Ishikawa (cell line): ENCODE measurements around the gene PPP4R2.

Experiments used
- CEBPB ChIP-seq: IDR thresholded peaks from 2 replicates; pipeline ENCODE4 v1.6.1; 2012
- CREB1 ChIP-seq: IDR thresholded peaks from 2 replicates; pipeline ENCODE4 v1.6.1; 2012; ENCODE audit warnings: low read depth
- EGR1 ChIP-seq: IDR thresholded peaks from 2 replicates; pipeline ENCODE4 v1.6.1; 2012
- EP300 ChIP-seq: IDR thresholded peaks from 2 replicates; pipeline ENCODE4 v1.6.1; 2012; ENCODE audit warnings: borderline replicate concordance
- FOXM1 ChIP-seq: IDR thresholded peaks from 2 replicates; pipeline ENCODE4 v1.6.1; 2012; ENCODE audit warnings: low read depth, borderline replicate concordance
- MAX ChIP-seq: IDR thresholded peaks from 2 replicates; pipeline ENCODE4 v1.6.1; 2012
- NFIC ChIP-seq: IDR thresholded peaks from 2 replicates; pipeline ENCODE4 v1.6.1; 2012
- RAD21 ChIP-seq: IDR thresholded peaks from 2 replicates; pipeline ENCODE4 v1.6.1; 2012; ENCODE audit warnings: low read depth
- REST ChIP-seq: IDR thresholded peaks from 2 replicates; pipeline ENCODE4 v1.6.1; 2012; ENCODE audit warnings: low read depth, mild to moderate bottlenecking
- TAF1 ChIP-seq: IDR thresholded peaks from 2 replicates; pipeline ENCODE4 v1.6.1; 2012; ENCODE audit warnings: low read depth, mild to moderate bottlenecking
- TCF12 ChIP-seq: IDR thresholded peaks from 2 replicates; pipeline ENCODE4 v1.6.1; 2012; ENCODE audit warnings: low read depth
- TEAD4 ChIP-seq: IDR thresholded peaks from 2 replicates; pipeline ENCODE4 v1.6.1; 2012
- USF1 ChIP-seq: IDR thresholded peaks from 2 replicates; pipeline ENCODE4 v1.6.1; 2012
- YY1 ChIP-seq: IDR thresholded peaks from 2 replicates; pipeline ENCODE4 v1.6.1; 2012; ENCODE audit warnings: low read depth
- ZBTB7A ChIP-seq: IDR thresholded peaks from 2 replicates; pipeline ENCODE4 v1.6.1; 2012; ENCODE audit warnings: low read depth

Gene PPP4R2

GRCh38 chr3:73072634-73073033 is 76.0 kb downstream of the PPP4R2 start:
- TF ChIP-seq REST (no peak), MAX (no peak)

GRCh38 chr3:73073091-73073707 is 76.6 kb downstream of the PPP4R2 start:
- no peak for TF ChIP-seq TAF1
- TF ChIP-seq TCF12: no peak
- no peak for TF ChIP-seq EP300
- TF ChIP-seq EGR1: no peak
- TF ChIP-seq USF1: no peak
- no peak for TF ChIP-seq FOXM1
- no peak for TF ChIP-seq REST
- no peak for TF ChIP-seq CEBPB
- no peak for TF ChIP-seq MAX
- no peak for TF ChIP-seq YY1
- no peak for TF ChIP-seq TEAD4
- no peak for TF ChIP-seq RAD21
- no peak for TF ChIP-seq CREB1
- no peak for TF ChIP-seq NFIC
- TF ChIP-seq ZBTB7A: no peak

GRCh38 chr3:73074781-73075180 is 78.2 kb downstream of the PPP4R2 start:
- TF ChIP-seq CREB1 (no peak), YY1 (no peak), ZBTB7A (no peak), CEBPB (no peak), USF1 (no peak), RAD21 (no peak), NFIC (no peak), MAX (no peak), TCF12 (no peak)

DNA sequence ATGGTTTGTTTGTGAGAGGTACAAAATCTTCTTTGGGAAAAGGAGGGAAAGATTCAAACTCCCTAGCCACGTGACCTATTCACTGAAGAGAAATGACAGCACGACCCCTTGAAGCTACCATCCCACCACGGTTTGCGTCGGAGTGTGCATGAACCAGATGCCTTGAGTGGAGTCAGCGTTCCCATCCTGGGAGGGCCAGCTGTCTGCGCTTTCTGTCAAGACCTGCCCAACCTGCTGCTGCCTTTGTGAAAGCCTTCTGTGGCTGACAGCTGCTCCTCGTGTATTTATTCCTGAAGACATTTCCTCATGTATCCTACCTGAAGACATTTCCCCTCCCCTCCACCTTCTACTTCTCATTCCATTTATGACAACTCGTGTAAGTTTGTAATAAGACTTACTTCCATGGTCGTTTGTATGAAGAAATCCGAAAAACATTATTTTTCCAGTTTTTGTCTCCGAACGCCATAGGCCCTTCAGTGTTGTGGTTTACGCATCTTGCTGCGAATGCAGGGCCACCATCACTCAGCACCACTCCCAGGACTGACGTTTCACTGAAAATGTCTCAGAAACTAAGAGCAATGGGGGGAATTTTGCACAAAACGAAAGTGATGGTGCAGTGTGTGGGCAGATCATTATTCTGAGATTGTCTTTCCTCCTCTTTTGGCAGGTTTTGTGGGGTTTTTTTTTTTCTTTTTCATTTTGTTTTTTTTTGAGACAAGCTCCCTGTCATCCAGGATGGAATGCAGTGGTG is 83.8 kb downstream of the PPP4R2 start:
- no peak for TF ChIP-seq NFIC
- no peak for TF ChIP-seq EGR1
- no peak for TF ChIP-seq ZBTB7A
- no peak for TF ChIP-seq USF1
- TF ChIP-seq FOXM1: no peak
- no peak for TF ChIP-seq CREB1
- no peak for TF ChIP-seq REST
- no peak for TF ChIP-seq MAX
- no peak for TF ChIP-seq EP300
- TF ChIP-seq YY1: no peak
- no peak for TF ChIP-seq RAD21
- no peak for TF ChIP-seq TCF12
- TF ChIP-seq TEAD4: no peak
- TF ChIP-seq CEBPB: no peak
- no peak for TF ChIP-seq TAF1
